Astrocyte (in vitro differentiated cells and primary cell): ENCODE measurements around the gene EXOC1L.

Experiments used
- EZH2 ChIP-seq: IDR thresholded peaks from 2 replicates; pipeline ENCODE4 v1.6.1; 2012; ENCODE audit warnings: mild to moderate bottlenecking, low read length, inconsistent platforms; ENCODE audit not compliant: insufficient read depth
- TF ChIP-seq, protein P1 (sequence below): IDR thresholded peaks from 2 replicates; pipeline ENCODE4 v1.5.1; 2011; ENCODE audit warnings: low read depth, mild to moderate bottlenecking, inconsistent platforms, low read length, moderate library complexity; ENCODE audit not compliant: insufficient read depth

DNA sequence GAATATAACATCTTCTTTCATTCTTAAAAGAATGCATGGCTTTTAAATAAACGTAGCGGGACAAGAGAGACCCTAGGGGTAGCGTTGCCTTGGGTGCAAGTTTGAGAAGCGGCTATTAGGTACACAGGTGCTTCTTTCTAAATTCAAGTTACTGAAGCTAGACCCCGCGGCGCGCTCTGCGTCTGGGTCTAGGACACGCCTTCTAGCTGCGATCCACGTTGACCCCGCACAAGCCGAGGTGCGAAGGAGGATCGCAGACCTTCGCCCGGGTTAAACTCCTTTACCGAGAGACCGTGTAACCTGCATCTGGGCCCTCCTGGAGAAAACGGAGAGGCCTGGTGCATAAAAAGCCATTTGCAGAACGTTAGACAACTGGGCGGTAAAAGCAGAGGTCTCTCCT is 25.5 kb upstream of the EXOC1L start:
- TF ChIP-seq, protein P1, sequence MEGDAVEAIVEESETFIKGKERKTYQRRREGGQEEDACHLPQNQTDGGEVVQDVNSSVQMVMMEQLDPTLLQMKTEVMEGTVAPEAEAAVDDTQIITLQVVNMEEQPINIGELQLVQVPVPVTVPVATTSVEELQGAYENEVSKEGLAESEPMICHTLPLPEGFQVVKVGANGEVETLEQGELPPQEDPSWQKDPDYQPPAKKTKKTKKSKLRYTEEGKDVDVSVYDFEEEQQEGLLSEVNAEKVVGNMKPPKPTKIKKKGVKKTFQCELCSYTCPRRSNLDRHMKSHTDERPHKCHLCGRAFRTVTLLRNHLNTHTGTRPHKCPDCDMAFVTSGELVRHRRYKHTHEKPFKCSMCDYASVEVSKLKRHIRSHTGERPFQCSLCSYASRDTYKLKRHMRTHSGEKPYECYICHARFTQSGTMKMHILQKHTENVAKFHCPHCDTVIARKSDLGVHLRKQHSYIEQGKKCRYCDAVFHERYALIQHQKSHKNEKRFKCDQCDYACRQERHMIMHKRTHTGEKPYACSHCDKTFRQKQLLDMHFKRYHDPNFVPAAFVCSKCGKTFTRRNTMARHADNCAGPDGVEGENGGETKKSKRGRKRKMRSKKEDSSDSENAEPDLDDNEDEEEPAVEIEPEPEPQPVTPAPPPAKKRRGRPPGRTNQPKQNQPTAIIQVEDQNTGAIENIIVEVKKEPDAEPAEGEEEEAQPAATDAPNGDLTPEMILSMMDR, result no peak
- TF ChIP-seq EZH2, result no peak
